OCI-LY7 (cell line): ENCODE data around the gene PLEKHG7.

ENCODE experiments used
- CTCF ChIP-seq: fragments of 200-600 bp; sonication (generic); conservative IDR thresholded peaks from 2 replicates; pipeline ENCODE4 v1.5.1; 2014; ENCODE audit warnings: mild to moderate bottlenecking, antibody characterized with exemption, low read length, moderate library complexity, mixed read lengths
- EZH2phosphoT487 ChIP-seq: fragments of 200-600 bp; sonication (generic); IDR thresholded peaks from 2 replicates; pipeline ENCODE4 v1.6.1; 2018; ENCODE audit warnings: low read depth, borderline replicate concordance, mild to moderate bottlenecking, mixed run types, antibody characterized with exemption, low read length, moderate library complexity, mixed read lengths

GRCh38 chr12:92759634-92760268, 57.0 kb downstream of the PLEKHG7 start:
- TF ChIP-seq CTCF (no peak), EZH2phosphoT487 (no peak)
